Fibroblast of the aortic adventitia (primary cell): ENCODE data around the gene DGLUCY. TPM values are rescaled to one million over a fixed set of nuclear protein-coding genes. Genes with fewer than 3 reads are reported as not detected.

Experiments used
- DNase-seq: peaks from one replicate; pipeline ENCODE4 v3.0.0-alpha.2; 2010; ENCODE audit warnings: low read depth
- H3K4me3 ChIP-seq: 2 replicates; pipeline ENCODE4 v1.5.1; 2011; ENCODE audit warnings: low read depth, mild to moderate bottlenecking, control low read depth, low read length, moderate library complexity
- CTCF ChIP-seq: IDR thresholded peaks from 2 replicates; pipeline ENCODE4 v1.5.1; 2011; ENCODE audit warnings: mild to moderate bottlenecking, low read length, control low read depth, inconsistent platforms; ENCODE audit not compliant: insufficient read depth
- total RNA-seq: library from RNA; depleted of rRNA; stranded (reverse); fragments of >200 nt; gene quantifications from 2 replicates; pipeline ENCODE4 v1.2.3, GENCODE V29; 2012; ENCODE audit warnings: low replicate concordance

The DGLUCY gene
- total RNA-seq, 1 donor, result 42.6 TPM

GRCh38 chr14:91164676-91165075 is 50.8 kb downstream of the DGLUCY start:
- no peak for DNase-seq
- no peak overlapping the region for H3K4me3 ChIP-seq
- no peak for TF ChIP-seq CTCF

- H3K4me3 ChIP-seq, result no peak overlapping the region
- no peak for DNase-seq
- TF ChIP-seq CTCF, result no peak
Observed at GRCh38 chr14:91167380-91167770, 53.5 kb downstream of the DGLUCY start.

- no peak for DNase-seq
- no peak for TF ChIP-seq CTCF
- no peak overlapping the region for H3K4me3 ChIP-seq
Observed at GRCh38 chr14:91169951-91170350, 56.1 kb downstream of the DGLUCY start.

- H3K4me3 ChIP-seq, result no peak overlapping the region
- no peak for TF ChIP-seq CTCF
- DNase-seq, result peak; percentile 71
Observed at GRCh38 chr14:91170504-91171121, 56.7 kb downstream of the DGLUCY start.

- H3K4me3 ChIP-seq, result no peak overlapping the region
- TF ChIP-seq CTCF, result no peak
- no peak for DNase-seq
Observed at GRCh38 chr14:91171291-91171690, 57.4 kb downstream of the DGLUCY start.

GRCh38 chr14:91173221-91173670 is 59.4 kb downstream of the DGLUCY start:
- TF ChIP-seq CTCF, result peak; percentile 92
- no peak overlapping the region for H3K4me3 ChIP-seq
- DNase-seq, result peak; percentile 88

GRCh38 chr14:91173904-91174303 is 60.0 kb downstream of the DGLUCY start:
- H3K4me3 ChIP-seq, result no peak overlapping the region
- TF ChIP-seq CTCF, result no peak
- no peak for DNase-seq
